Measurements from ENCODE around the gene RPS6KB2. TPM values are rescaled to one million over a fixed set of nuclear protein-coding genes. Genes with fewer than 3 reads are reported as not detected.
A peak's percentile ranks its signal among the peaks of the same experiment; 100 is the strongest.
"Not testable (repeated sequence)": the region's sequence is repeated elsewhere in the genome, so short reads cannot be mapped to it uniquely, and the experiment has no call there.

The RPS6KB2 gene
- total and polyA plus RNA-seq, 10 donors = 39.5 to 95.0 (median 55.3) TPM

DNA sequence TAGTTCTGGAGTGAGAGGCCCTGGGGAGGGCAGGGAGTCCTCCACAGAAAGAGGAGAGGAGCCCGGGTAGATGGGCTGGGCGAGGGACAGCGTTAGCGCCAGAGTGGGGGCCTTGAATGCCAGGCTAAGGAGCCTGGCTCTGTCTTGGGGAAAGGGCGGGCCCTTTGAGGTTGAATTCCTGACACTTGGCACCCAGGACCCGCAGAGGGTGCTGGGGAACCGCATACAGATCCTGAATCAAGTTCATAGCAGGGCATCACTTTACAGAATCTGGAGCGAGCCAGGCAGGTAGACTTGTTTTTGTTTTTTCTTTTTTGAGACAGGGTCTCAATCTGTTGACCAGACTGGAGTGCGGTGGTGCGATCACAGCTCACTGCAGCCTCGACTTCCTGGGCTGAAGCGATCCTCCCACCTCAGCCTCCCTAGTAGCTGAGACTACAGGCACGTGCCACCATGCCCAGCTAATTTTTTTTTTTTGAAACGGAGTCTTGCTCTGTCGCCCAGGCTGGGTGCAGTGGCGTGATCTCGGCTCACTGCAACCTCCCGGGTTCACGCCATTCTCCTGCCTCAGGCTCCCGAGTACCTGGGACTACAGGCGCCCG lies 6.8 kb upstream of the RPS6KB2 start:
- Histone ChIP-seq H3K4me1 (peaks cover 36 to 55% (median 47%) of the 10 kb centered on the region in 6 donors), H3K9me3 (no peaks in the 10 kb centered on the region), H3K4me3 (peak overlapping the region in 6 of 8 donors; percentile 54 to 85 (median 66)), H3K36me3 (no peaks in the 10 kb centered on the region), H3K27me3 (replicated peaks in 1 of 7) (peaks cover 0 to under 1% (median 0%) of the 10 kb centered on the region in 7 donors), H3K27ac (peak overlapping the region in 7 of 8 donors; percentile 88 to 96 (median 95))
- DNase-seq = no peak
- TF ChIP-seq POLR2A (IDR thresholded peaks at IDR 0.05) = no peak
- TF ChIP-seq POLR2AphosphoS5 (IDR thresholded peaks at IDR 0.05) = no peak
- no peak for TF ChIP-seq CTCF (IDR thresholded peaks at IDR 0.05 in 8 of 11, conservative IDR thresholded peaks at IDR 0.05 in 3 of 11)
- WGBS, 5 donors = 72 to 77% (median 73%) methylated on average over 21 to 22 of the region's 22 CpGs
- intact Hi-C loops (cut with DNase I; ENCODE audit: low total_unique reads) = no loop called here

DNA sequence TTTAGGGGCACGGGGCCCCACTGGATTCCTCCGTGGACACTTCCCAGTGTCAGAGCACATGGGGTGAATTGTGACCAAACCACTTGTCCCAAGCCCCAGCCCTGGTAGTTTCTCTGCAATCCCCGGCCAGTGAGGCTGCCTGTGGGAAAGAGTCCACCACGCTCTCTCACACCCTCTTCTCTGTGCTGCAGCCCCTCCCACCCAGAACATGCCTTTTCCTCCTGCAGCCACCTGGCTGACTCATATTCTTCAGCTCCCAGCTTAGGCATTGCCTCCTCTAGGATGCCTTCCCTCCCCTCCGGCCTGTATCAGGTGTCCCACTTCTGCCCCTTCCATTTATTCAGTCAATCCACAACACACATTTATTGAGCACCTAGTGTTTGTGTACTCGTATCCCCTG lies 5.4 kb upstream of the RPS6KB2 start:
- H3K4me1 ChIP-seq = peaks cover 29 to 50% (median 41%) of the 10 kb centered on the region in 6 donors
- no peak for DNase-seq
- intact Hi-C loops (cut with DNase I; ENCODE audit: low total_unique reads) = no loop called here
- TF ChIP-seq POLR2A (IDR thresholded peaks at IDR 0.05) (no peak), CTCF (IDR thresholded peaks at IDR 0.05 in 8 of 11, conservative IDR thresholded peaks at IDR 0.05 in 3 of 11) (no peak), POLR2AphosphoS5 (IDR thresholded peaks at IDR 0.05) (no peak)
- H3K36me3 ChIP-seq = no peaks in the 10 kb centered on the region
- no peak overlapping the region for H3K4me3 ChIP-seq
- 71 to 88% (median 78%) methylated on average over 6 of the region's 6 CpGs for WGBS, 5 donors
- no peaks in the 10 kb centered on the region for H3K9me3 ChIP-seq
- H3K27me3 ChIP-seq (replicated peaks in 1 of 7) = no peaks in the 10 kb centered on the region
- H3K27ac ChIP-seq = no peak overlapping the region

DNA sequence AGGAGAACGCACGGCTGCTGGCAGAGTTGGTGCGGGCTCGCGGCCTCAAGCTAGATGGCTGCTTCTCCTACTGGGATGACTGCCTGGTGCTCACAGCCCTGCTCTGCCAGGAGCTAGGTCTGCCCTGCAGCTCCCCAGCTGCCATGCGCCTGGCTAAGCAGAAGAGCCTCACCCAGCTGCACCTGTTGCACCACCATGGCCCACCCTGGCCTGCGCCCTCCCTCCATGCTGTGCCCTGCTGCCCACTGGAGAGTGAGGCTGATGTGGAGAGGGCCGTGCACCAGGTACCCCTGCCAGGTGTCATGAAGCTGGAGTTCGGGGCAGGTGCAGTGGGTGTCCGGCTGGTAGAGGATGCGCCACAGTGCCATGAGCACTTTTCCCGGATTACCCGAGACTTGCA lies 4.8 kb upstream of the RPS6KB2 start:
- H3K9me3 ChIP-seq = no peaks in the 10 kb centered on the region
- no peaks in the 10 kb centered on the region for H3K36me3 ChIP-seq
- H3K4me3 ChIP-seq = no peak overlapping the region
- H3K4me1 ChIP-seq = peaks cover 23 to 46% (median 39%) of the 10 kb centered on the region in 6 donors
- peak; percentile 77 for DNase-seq
- no peak overlapping the region for H3K27ac ChIP-seq
- TF ChIP-seq CTCF (IDR thresholded peaks at IDR 0.05 in 8 of 11, conservative IDR thresholded peaks at IDR 0.05 in 3 of 11) = no peak
- no peak for TF ChIP-seq POLR2A (IDR thresholded peaks at IDR 0.05)
- TF ChIP-seq POLR2AphosphoS5 (IDR thresholded peaks at IDR 0.05) = no peak
- 94 to 98% (median 96%) methylated on average over 6 to 13 of the region's 13 CpGs for WGBS, 5 donors
- intact Hi-C loops (cut with DNase I; ENCODE audit: low total_unique reads) = no loop called here
- H3K27me3 ChIP-seq (replicated peaks in 1 of 7) = no peaks in the 10 kb centered on the region

DNA sequence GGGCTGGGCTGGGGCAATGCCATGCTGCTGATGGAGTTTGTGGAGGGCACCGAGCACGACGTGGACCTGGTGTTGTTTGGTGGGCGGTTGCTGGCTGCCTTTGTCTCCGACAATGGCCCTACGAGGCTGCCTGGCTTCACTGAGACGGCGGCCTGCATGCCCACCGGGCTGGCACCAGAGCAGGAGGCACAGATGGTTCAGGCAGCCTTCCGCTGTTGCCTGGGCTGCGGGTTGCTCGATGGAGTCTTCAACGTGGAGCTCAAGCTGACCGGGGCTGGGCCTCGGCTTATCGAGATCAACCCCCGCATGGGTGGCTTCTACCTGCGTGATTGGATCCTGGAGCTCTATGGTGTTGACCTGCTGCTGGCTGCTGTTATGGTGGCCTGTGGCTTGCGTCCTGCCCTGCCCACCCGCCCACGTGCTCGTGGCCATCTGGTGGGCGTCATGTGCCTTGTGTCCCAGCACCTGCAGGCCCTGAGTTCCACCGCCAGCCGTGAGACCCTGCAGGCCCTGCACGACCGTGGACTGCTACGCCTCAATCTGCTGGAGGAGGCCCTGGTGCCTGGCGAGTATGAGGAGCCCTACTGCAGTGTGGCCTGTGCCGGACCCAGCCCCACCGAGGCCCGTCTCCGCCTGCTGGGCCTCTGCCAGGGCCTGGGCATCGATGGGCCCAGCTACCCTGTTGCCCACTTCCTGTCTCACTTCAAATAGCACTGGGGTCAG lies 4.2 kb upstream of the RPS6KB2 start:
- intact Hi-C loops (cut with DNase I; ENCODE audit: low total_unique reads) = no loop called here
- Histone ChIP-seq H3K27ac (no peak overlapping the region), H3K36me3 (no peaks in the 10 kb centered on the region), H3K27me3 (replicated peaks in 1 of 7) (no peaks in the 10 kb centered on the region), H3K9me3 (no peaks in the 10 kb centered on the region), H3K4me1 (peaks cover 23 to 46% (median 38%) of the 10 kb centered on the region in 6 donors), H3K4me3 (no peak overlapping the region)
- WGBS, 5 donors = 76 to 94% (median 87%) methylated on average over 12 to 34 of the region's 34 CpGs
- TF ChIP-seq CTCF (IDR thresholded peaks at IDR 0.05 in 8 of 11, conservative IDR thresholded peaks at IDR 0.05 in 3 of 11) (no peak), POLR2AphosphoS5 (IDR thresholded peaks at IDR 0.05) (no peak), POLR2A (IDR thresholded peaks at IDR 0.05) (no peak)
- DNase-seq = no peak

DNA sequence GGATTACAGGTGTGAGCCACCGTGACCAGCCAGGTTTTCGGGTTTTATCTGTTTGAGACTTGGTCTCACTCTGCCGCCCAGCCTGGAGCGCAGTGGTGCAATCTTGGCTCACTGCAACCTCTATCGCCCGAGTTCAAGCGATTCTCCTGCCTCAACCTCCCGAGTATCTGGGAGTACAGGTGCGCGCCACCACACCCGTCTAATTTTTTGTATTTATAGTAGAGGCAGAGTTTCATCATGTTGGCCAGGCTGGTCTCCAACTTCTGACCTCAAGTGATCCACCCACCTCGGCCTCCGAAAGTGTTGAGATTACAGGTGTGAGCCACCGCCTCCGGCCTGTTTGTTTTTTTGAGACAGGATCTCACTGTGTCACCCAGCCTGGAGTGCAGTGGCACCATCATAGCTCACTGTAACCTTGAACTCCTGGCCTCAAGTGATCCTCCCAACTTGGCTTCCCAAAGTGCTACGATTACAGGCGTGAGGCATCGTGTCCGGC lies 882 bp upstream of the RPS6KB2 start:
- WGBS, 5 donors = 70 to 78% (median 74%) methylated on average over 19 of the region's 19 CpGs
- intact Hi-C loops (cut with DNase I; ENCODE audit: low total_unique reads); H3K9me3 ChIP-seq; DNase-seq; H3K27me3 ChIP-seq (replicated peaks in 1 of 7): not testable (repeated sequence)
- H3K36me3 ChIP-seq = peaks cover 0 to 33% (median 20%) of the 10 kb centered on the region in 6 donors
- peak overlapping the region; percentile 72 to 96 (median 80) for H3K4me3 ChIP-seq
- peaks cover 14 to 57% (median 35%) of the 10 kb centered on the region in 6 donors for H3K4me1 ChIP-seq
- H3K27ac ChIP-seq = peak overlapping the region; percentile 91 to 97 (median 94)

Measured in spleen (tissue), 11 donors.